GM23248 (cell line): Measurements from ENCODE around the gene CXCL5. TPM values are rescaled to one million over a fixed set of nuclear protein-coding genes. Genes with fewer than 3 reads are reported as not detected.

Experiments
- DNase-seq: peaks from one replicate; pipeline ENCODE4 v3.0.0-alpha.2; 2015
- H2AFZ ChIP-seq: fragments of 200-600 bp; sonication (generic); 2 replicates; pipeline ENCODE4 v1.6.1; 2016; ENCODE audit warnings: antibody characterized with exemption
- H3F3A ChIP-seq: fragments of 200-600 bp; sonication (generic); 2 replicates; pipeline ENCODE4 v1.6.1; 2016; ENCODE audit warnings: mild to moderate bottlenecking, antibody characterized with exemption, mixed run types; ENCODE audit not compliant: insufficient read depth
- H3K27ac ChIP-seq: fragments of 200-600 bp; sonication (generic); 2 replicates; pipeline ENCODE4 v1.5.1; 2016; ENCODE audit warnings: mild to moderate bottlenecking
- H3K27me3 ChIP-seq: fragments of 200-600 bp; sonication (generic); replicated peaks from 2 replicates; pipeline ENCODE4 v1.6.1; 2016; ENCODE audit warnings: mild to moderate bottlenecking; ENCODE audit not compliant: insufficient read depth
- H3K36me3 ChIP-seq: fragments of 200-600 bp; sonication (generic); 2 replicates; pipeline ENCODE4 v1.6.1; 2016; ENCODE audit warnings: low read depth, mild to moderate bottlenecking
- H3K4me1 ChIP-seq: fragments of 200-600 bp; sonication (generic); 2 replicates; pipeline ENCODE4 v1.6.1; 2016; ENCODE audit warnings: mild to moderate bottlenecking; ENCODE audit not compliant: insufficient read depth
- H3K4me2 ChIP-seq: fragments of 200-600 bp; sonication (generic); one replicate; pipeline ENCODE4 v1.6.1; 2016; ENCODE audit warnings: mild to moderate bottlenecking; ENCODE audit not compliant: unreplicated experiment
- H3K4me3 ChIP-seq: fragments of 200-600 bp; sonication (generic); 2 replicates; pipeline ENCODE4 v1.5.1; 2016; ENCODE audit warnings: mild to moderate bottlenecking
- H3K79me2 ChIP-seq: fragments of 200-600 bp; sonication (generic); 2 replicates; pipeline ENCODE4 v1.6.1; 2016; ENCODE audit warnings: mild to moderate bottlenecking; ENCODE audit not compliant: insufficient read depth
- H3K9ac ChIP-seq: fragments of 200-600 bp; sonication (generic); 2 replicates; pipeline ENCODE4 v1.6.1; 2016; ENCODE audit warnings: mild to moderate bottlenecking
- H3K9me2 ChIP-seq: fragments of 200-600 bp; sonication (generic); 2 replicates; pipeline ENCODE4 v1.6.1; 2016; ENCODE audit warnings: mixed run types, mild to moderate bottlenecking, moderate library complexity; ENCODE audit not compliant: insufficient read depth
- H3K9me3 ChIP-seq: fragments of 200-600 bp; sonication (generic); one replicate; pipeline ENCODE4 v1.6.1; 2017; ENCODE audit warnings: low read depth
- H4K20me1 ChIP-seq: fragments of 200-600 bp; sonication (generic); 2 replicates; pipeline ENCODE4 v1.6.0; 2016; ENCODE audit not compliant: insufficient read depth
- EZH2 ChIP-seq: fragments of 200-600 bp; sonication (generic); IDR thresholded peaks from 2 replicates; pipeline ENCODE4 v1.6.1; 2018; ENCODE audit warnings: antibody characterized with exemption, mild to moderate bottlenecking; ENCODE audit not compliant: insufficient read depth, poor library complexity, severe bottlenecking
- EZH2phosphoT487 ChIP-seq: fragments of 200-600 bp; sonication (generic); IDR thresholded peaks from 2 replicates; pipeline ENCODE4 v1.6.1; 2018; ENCODE audit warnings: antibody characterized with exemption, moderate library complexity, mild to moderate bottlenecking, low read depth; ENCODE audit not compliant: insufficient read depth
- WGBS, 2 experiments: methylation state at CpG; one replicate each; pipeline ENCODE4 v1.1.6; 2015 to 2017; ENCODE audit warnings: low lambda C conversion rate in 2 of 2, low coverage in 1 of 2; ENCODE audit errors: missing lambda C conversion rate in 2 of 2; 5-methylcytosine and 5-hydroxymethylcytosine counted together
- in situ Hi-C: fragments of 300-500 bp; cut with MboI; formaldehyde crosslinking; loops from 2 replicates; pipeline ENCODE4 v1.15.0; 2020
- polyA plus RNA-seq: library from polyadenylated mRNA; unstranded; fragments of >200 nt; fragmentation: Nextera tagmentation; extraction: Ambion mirVana; gene quantifications from 2 replicates; pipeline ENCODE4 v1.2.1, GENCODE V29; 2016
- total RNA-seq: library from RNA; depleted of rRNA; stranded (reverse); fragments of >200 nt; shearing (Covaris generic); gene quantifications from 2 replicates; pipeline ENCODE4 v1.2.3, GENCODE V29; 2014; rRNA removed

CXCL5 gene
- total RNA-seq (not detected in 2 replicates), polyA plus RNA-seq (not detected in 2 replicates)

GRCh38 chr4:73998040-73999011, at the start of gene CXCL5:
Gene CXCL5 (minus strand): TSS chr4:73998677. CDS start chr4:73998581, 96 bp downstream.
- H3K36me3 ChIP-seq, result no peaks in the 10 kb centered on the region
- 13 to 20% methylated on average over 43 to 44 of the region's 46 CpGs for WGBS, 2 experiments
- H3K4me2 ChIP-seq, result peak within 1 kb of the TSS; percentile 69
- peak; percentile 63 for DNase-seq
- peak within 1 kb of the TSS; percentile 2; the same call in 1 of the 2 replicates for H3K9ac ChIP-seq
- H3F3A ChIP-seq, result no peaks in the 10 kb centered on the region
- TF ChIP-seq EZH2 (no peak), EZH2phosphoT487 (no peak)
- H3K27me3 ChIP-seq, result 0 out of 2 replicates have a peak, but pooled peaks cover 4% of the 10 kb centered on the region
- H3K4me3 ChIP-seq, result peak within 1 kb of the TSS; percentile 66
- H3K79me2 ChIP-seq, result no peaks in the 10 kb centered on the region
- H3K9me3 ChIP-seq, result no peaks in the 10 kb centered on the region
- peak within 1 kb of the TSS; percentile 83 for H2AFZ ChIP-seq
- H3K27ac ChIP-seq, result no peak within 1 kb of the TSS
- no peaks in the 10 kb centered on the region for H4K20me1 ChIP-seq
- in situ Hi-C loops, result no loop called here
- H3K4me1 ChIP-seq, result no peaks in the 10 kb centered on the region
- H3K9me2 ChIP-seq, result no peaks in the 10 kb centered on the region

GRCh38 chr4:74047152-74047551, 48.7 kb upstream of the CXCL5 start:
- peaks cover 19% of the 10 kb centered on the region for H3F3A ChIP-seq
- no peaks in the 10 kb centered on the region for H3K79me2 ChIP-seq
- H3K27ac ChIP-seq, result no peak overlapping the region
- no peaks in the 10 kb centered on the region for H3K36me3 ChIP-seq
- TF ChIP-seq EZH2phosphoT487 (no peak), EZH2 (no peak)
- H3K9me2 ChIP-seq, result no peaks in the 10 kb centered on the region
- WGBS, 2 experiments, result 43 to 47% methylated on average over 1 of the region's 1 CpG
- H3K27me3 ChIP-seq, result no peaks in the 10 kb centered on the region
- in situ Hi-C loops, result no loop called here
- no peak for DNase-seq
- no peak overlapping the region for H3K4me3 ChIP-seq
- no peak overlapping the region for H3K9ac ChIP-seq
- H3K9me3 ChIP-seq, result no peaks in the 10 kb centered on the region
- H3K4me2 ChIP-seq, result no peak overlapping the region
- peaks cover 17% of the 10 kb centered on the region for H3K4me1 ChIP-seq
- H2AFZ ChIP-seq, result no peak overlapping the region
- H4K20me1 ChIP-seq, result no peaks in the 10 kb centered on the region

GRCh38 chr4:74045772-74046171, 47.3 kb upstream of the CXCL5 start:
- Histone ChIP-seq H3K9ac (no peak overlapping the region), H3K9me3 (no peaks in the 10 kb centered on the region), H3K79me2 (no peaks in the 10 kb centered on the region), H3F3A (peaks cover 19% of the 10 kb centered on the region), H3K4me2 (no peak overlapping the region), H3K36me3 (no peaks in the 10 kb centered on the region), H3K27me3 (no peaks in the 10 kb centered on the region), H3K4me1 (peaks cover 17% of the 10 kb centered on the region), H3K4me3 (no peak overlapping the region), H3K9me2 (no peaks in the 10 kb centered on the region), H4K20me1 (no peaks in the 10 kb centered on the region), H2AFZ (no peak overlapping the region), H3K27ac (no peak overlapping the region)
- TF ChIP-seq EZH2phosphoT487 (no peak), EZH2 (no peak)
- in situ Hi-C loops, result no loop called here
- no peak for DNase-seq
- WGBS, 2 experiments, result 98 to 99% methylated on average over 2 of the region's 2 CpGs

- Histone ChIP-seq H2AFZ (no peak overlapping the region), H3K9ac (no peak overlapping the region), H3K4me1 (peaks cover 17% of the 10 kb centered on the region), H3F3A (peaks cover 19% of the 10 kb centered on the region), H3K27ac (no peak overlapping the region), H3K9me2 (no peaks in the 10 kb centered on the region), H3K4me3 (no peak overlapping the region), H3K9me3 (no peaks in the 10 kb centered on the region), H3K36me3 (no peaks in the 10 kb centered on the region), H3K27me3 (no peaks in the 10 kb centered on the region), H4K20me1 (no peaks in the 10 kb centered on the region), H3K79me2 (no peaks in the 10 kb centered on the region), H3K4me2 (no peak overlapping the region)
- WGBS, 2 experiments, result 87% methylated on average over 3 of the region's 3 CpGs
- TF ChIP-seq EZH2 (no peak), EZH2phosphoT487 (no peak)
- in situ Hi-C loops, result no loop called here
- no peak for DNase-seq
Observed at GRCh38 chr4:74045247-74045646, 46.8 kb upstream of the CXCL5 start.
